Kidney tubule cell (primary cell): ENCODE results near the gene NDC80.
"Not testable (repeated sequence)": the region's sequence is repeated elsewhere in the genome, so short reads cannot be mapped to it uniquely, and the experiment has no call there.

Experiments
- DNase-seq: peaks from one replicate; pipeline ENCODE4 v3.0.0-alpha.2; 2018; ENCODE audit warnings: low spot score

NDC80 gene

GRCh38 chr18:2571200-2572170 lies at the start of gene NDC80, which contains the start of gene METTL4:
TSS of gene NDC80 (plus strand) at chr18:2571557. CDS start at chr18:2572986, 1,429 bp downstream.
TSS of gene METTL4 (minus strand) at chr18:2571505. CDS start at chr18:2567216, 4,289 bp downstream.
- peak; percentile 93 for DNase-seq

GRCh38 chr18:2522112-2522511 lies 49.2 kb upstream of the NDC80 start:
- no peak for DNase-seq

GRCh38 chr18:2524794-2525198 lies 46.6 kb upstream of the NDC80 start:
- not testable (repeated sequence) for DNase-seq

- DNase-seq = no peak
Observed at GRCh38 chr18:2526329-2526728, 45.0 kb upstream of the NDC80 start.

GRCh38 chr18:2529154-2529553 lies 42.2 kb upstream of the NDC80 start:
- peak; percentile 91 for DNase-seq

- DNase-seq = no peak
Observed at GRCh38 chr18:2531751-2532150, 39.6 kb upstream of the NDC80 start.

GRCh38 chr18:2532797-2533196 lies 38.6 kb upstream of the NDC80 start:
- no peak for DNase-seq

- DNase-seq = peak; percentile 59
Observed at GRCh38 chr18:2534906-2535305, 36.5 kb upstream of the NDC80 start.

GRCh38 chr18:2535419-2535910 lies 35.9 kb upstream of the NDC80 start:
- DNase-seq = peak; percentile 12

- no peak for DNase-seq
Observed at GRCh38 chr18:2536063-2536462, 35.3 kb upstream of the NDC80 start.

- DNase-seq = no peak
Observed at GRCh38 chr18:2536493-2536892, 34.9 kb upstream of the NDC80 start.

GRCh38 chr18:2537296-2537695 lies 34.1 kb upstream of the NDC80 start:
- DNase-seq = no peak

GRCh38 chr18:2538236-2538635 lies 33.1 kb upstream of the NDC80 start:
- no peak for DNase-seq

GRCh38 chr18:2538844-2539243 lies 32.5 kb upstream of the NDC80 start:
- no peak for DNase-seq

GRCh38 chr18:2540575-2540974 lies 30.8 kb upstream of the NDC80 start:
- DNase-seq = no peak

GRCh38 chr18:2541925-2542563 lies 29.3 kb upstream of the NDC80 start:
- peak; percentile 55 for DNase-seq

- DNase-seq = no peak
Observed at GRCh38 chr18:2545155-2545554, 26.2 kb upstream of the NDC80 start.

- DNase-seq = peak; percentile 56
Observed at GRCh38 chr18:2547477-2548087, 23.8 kb upstream of the NDC80 start.

GRCh38 chr18:2549462-2549861 lies 21.9 kb upstream of the NDC80 start:
- no peak for DNase-seq

GRCh38 chr18:2551425-2551824 lies 19.9 kb upstream of the NDC80 start:
- no peak for DNase-seq

GRCh38 chr18:2554696-2555095 lies 16.7 kb upstream of the NDC80 start:
- no peak for DNase-seq

- DNase-seq = no peak
Observed at GRCh38 chr18:2555895-2556294, 15.5 kb upstream of the NDC80 start.
